OCI-LY3 (cell line): ENCODE measurements around the gene INF2.

ENCODE experiments used
- H2AFZ ChIP-seq: fragments of 200-600, 300-600 bp; shearing (Covaris generic); 2 replicates; pipeline ENCODE4 v1.6.0; 2014; ENCODE audit warnings: antibody characterized with exemption, low read depth, low read length
- H3K27ac ChIP-seq: fragments of 200-600, 300-600 bp; sonication (generic); 2 replicates; pipeline ENCODE4 v1.5.1; 2014; ENCODE audit warnings: mild to moderate bottlenecking, low read length, moderate library complexity, mixed read lengths
- H3K27me3 ChIP-seq: fragments of 200-600, 300-600 bp; sonication (generic); 2 replicates; pipeline ENCODE4 v1.6.1; 2014; ENCODE audit warnings: low read depth, low read length, mixed read lengths
- H3K36me3 ChIP-seq: fragments of 200-600, 300-600 bp; sonication (generic); replicated peaks from 2 replicates; pipeline ENCODE3; 2014; ENCODE audit warnings: low read depth, low read length, mixed read lengths
- H3K4me1 ChIP-seq: fragments of 300-600, 200-600 bp; sonication (generic); 2 replicates; pipeline ENCODE4 v1.6.1; 2014; ENCODE audit warnings: low read length, mixed read lengths
- H3K4me2 ChIP-seq: fragments of 200-600, 300-600 bp; sonication (generic); 2 replicates; pipeline ENCODE4 v1.6.1; 2014; ENCODE audit warnings: low read length, mixed read lengths
- H3K4me3 ChIP-seq: fragments of 300-600, 200-600 bp; sonication (generic); 2 replicates; pipeline ENCODE4 v1.5.1; 2014; ENCODE audit warnings: antibody characterized with exemption, mild to moderate bottlenecking, low read length, moderate library complexity
- H3K79me2 ChIP-seq: fragments of 300-600, 200-600 bp; shearing (Covaris generic); 2 replicates; pipeline ENCODE4 v1.6.1; 2014; ENCODE audit warnings: mild to moderate bottlenecking, low read length, mixed read lengths
- H3K9ac ChIP-seq: fragments of 300-600, 200-600 bp; shearing (Covaris generic); 2 replicates; pipeline ENCODE4 v1.6.0; 2014; ENCODE audit warnings: mild to moderate bottlenecking, low read length, moderate library complexity
- H3K9me3 ChIP-seq: fragments of 200-600, 300-600 bp; shearing (Covaris generic); 2 replicates; pipeline ENCODE4 v1.6.1; 2014; ENCODE audit warnings: low read length, mixed read lengths; ENCODE audit not compliant: insufficient read depth
- H4K20me1 ChIP-seq: fragments of 200-600, 300-600 bp; sonication (generic); 2 replicates; pipeline ENCODE4 v1.6.1; 2016; ENCODE audit warnings: low read length, mixed read lengths; ENCODE audit not compliant: insufficient read depth
- CTCF ChIP-seq: fragments of 200-600, 300-600 bp; sonication (generic); IDR thresholded peaks from 2 replicates; pipeline ENCODE4 v1.5.1; 2014; ENCODE audit warnings: antibody characterized with exemption, low read length, low read depth
- EZH2phosphoT487 ChIP-seq: fragments of 200-600 bp; shearing (Covaris generic); IDR thresholded peaks from 2 replicates; pipeline ENCODE4 v1.6.1; 2018; ENCODE audit warnings: antibody characterized with exemption, mixed run types, low read depth

The INF2 gene

GRCh38 chr14:104769324-104770071 lies 80.1 kb downstream of the INF2 start:
- Histone ChIP-seq H3K27ac (no peak overlapping the region), H3K4me1 (0 out of 2 replicates have a peak, but pooled peaks cover 2% of the 10 kb centered on the region), H3K4me3 (no peak overlapping the region), H4K20me1 (no peaks in the 10 kb centered on the region), H3K9ac (no peak overlapping the region), H3K4me2 (no peak overlapping the region), H3K9me3 (no peaks in the 10 kb centered on the region), H3K79me2 (no peaks in the 10 kb centered on the region), H3K36me3 (peaks cover 29% of the 10 kb centered on the region), H2AFZ (no peak overlapping the region), H3K27me3 (no peaks in the 10 kb centered on the region)
- no peak for TF ChIP-seq EZH2phosphoT487
- no peak for TF ChIP-seq CTCF

- Histone ChIP-seq H3K9me3 (no peaks in the 10 kb centered on the region), H3K4me3 (no peak overlapping the region), H3K4me1 (0 out of 2 replicates have a peak, but pooled peaks cover 2% of the 10 kb centered on the region), H4K20me1 (no peaks in the 10 kb centered on the region), H3K27me3 (no peaks in the 10 kb centered on the region), H3K27ac (no peak overlapping the region), H2AFZ (no peak overlapping the region), H3K36me3 (peaks cover 31% of the 10 kb centered on the region), H3K9ac (no peak overlapping the region), H3K79me2 (no peaks in the 10 kb centered on the region), H3K4me2 (no peak overlapping the region)
- no peak for TF ChIP-seq EZH2phosphoT487
- no peak for TF ChIP-seq CTCF
Measured at GRCh38 chr14:104770072-104770579, 80.7 kb downstream of the INF2 start.

GRCh38 chr14:104770851-104771272 lies 81.4 kb downstream of the INF2 start:
- Histone ChIP-seq H3K4me1 (0 out of 2 replicates have a peak, but pooled peaks cover 2% of the 10 kb centered on the region), H3K36me3 (peaks cover 30% of the 10 kb centered on the region), H3K27ac (no peak overlapping the region), H3K4me2 (no peak overlapping the region), H4K20me1 (no peaks in the 10 kb centered on the region), H3K79me2 (no peaks in the 10 kb centered on the region), H2AFZ (no peak overlapping the region), H3K4me3 (no peak overlapping the region), H3K27me3 (no peaks in the 10 kb centered on the region), H3K9me3 (no peaks in the 10 kb centered on the region), H3K9ac (no peak overlapping the region)
- TF ChIP-seq CTCF = peak; percentile 29; the same call in 1 of the 2 replicates
- no peak for TF ChIP-seq EZH2phosphoT487

- Histone ChIP-seq H2AFZ (no peak overlapping the region), H3K27me3 (no peaks in the 10 kb centered on the region), H3K4me1 (0 out of 2 replicates have a peak, but pooled peaks cover 2% of the 10 kb centered on the region), H3K4me2 (no peak overlapping the region), H3K36me3 (peaks cover 29% of the 10 kb centered on the region), H3K27ac (no peak overlapping the region), H3K9ac (no peak overlapping the region), H3K9me3 (no peaks in the 10 kb centered on the region), H4K20me1 (no peaks in the 10 kb centered on the region), H3K79me2 (no peaks in the 10 kb centered on the region), H3K4me3 (no peak overlapping the region)
- TF ChIP-seq EZH2phosphoT487 (no peak), CTCF (no peak)
Measured at GRCh38 chr14:104771374-104771773, 82.0 kb downstream of the INF2 start.
